CD4-positive, alpha-beta memory T cell (primary cell): ENCODE results near the gene EYS. TPM values are rescaled to one million over a fixed set of nuclear protein-coding genes. Genes with fewer than 3 reads are reported as not detected.

Experiments
- CTCF ChIA-PET: fragments of 350-600 bp; sonication (Branson Sonifier 250); formaldehyde crosslinking; loops from one replicate; lab custom pipeline; 2021; ENCODE audit warnings: inconsistent platforms; ENCODE audit not compliant: partially characterized antibody; lab: Charles Lee
- POLR2A ChIA-PET: fragments of 350-600 bp; sonication (Branson Sonifier 250); formaldehyde crosslinking; loops from one replicate; lab custom pipeline; 2021; ENCODE audit not compliant: partially characterized antibody; lab: Charles Lee
- DNase-seq, 5 donors: peaks; one replicate each; pipeline versions ENCODE4 v3.0.0 to v3.0.0-alpha.2; 2020 to 2022; ENCODE audit warnings: mixed read lengths in 1 of 5
- H3K27ac ChIP-seq: one replicate; pipeline ENCODE4 v1.7.0; 2013; ENCODE audit warnings: low read depth, low read length
- H3K27me3 ChIP-seq: 2 replicates; pipeline ENCODE4 v1.7.0; 2013; ENCODE audit warnings: mild to moderate bottlenecking, low read length, moderate library complexity; ENCODE audit not compliant: insufficient read depth
- H3K36me3 ChIP-seq: 2 replicates; pipeline ENCODE4 v1.7.0; 2013; ENCODE audit warnings: mild to moderate bottlenecking, low read length, moderate library complexity; ENCODE audit not compliant: insufficient read depth
- H3K4me1 ChIP-seq: 2 replicates; pipeline ENCODE4 v1.7.0; 2013; ENCODE audit warnings: mild to moderate bottlenecking, low read length, moderate library complexity; ENCODE audit not compliant: insufficient read depth
- H3K4me3 ChIP-seq, 2 donors: one replicate each; pipeline ENCODE4 v1.7.0; 2013; ENCODE audit warnings: low read length in 2 of 2, mild to moderate bottlenecking in 1 of 2
- H3K9me3 ChIP-seq, 2 donors: one replicate each; pipeline ENCODE4 v1.7.0; 2013; ENCODE audit warnings: low read length in 2 of 2, control low read depth in 1 of 2; ENCODE audit not compliant: control insufficient read depth in 1 of 2
- H3K27ac Mint-ChIP-seq, 7 donors: one replicate each; pipeline ENCODE4 v1.8.0; 2020 to 2021; ENCODE audit warnings: mixed read lengths in 7 of 7, mild to moderate bottlenecking in 6 of 7, inconsistent platforms in 3 of 7, moderate library complexity in 3 of 7
- H3K27me3 Mint-ChIP-seq, 2 donors: one replicate each; pipeline ENCODE4 v1.8.0; 2020 to 2021; ENCODE audit warnings: mixed read lengths in 2 of 2
- H3K36me3 Mint-ChIP-seq, 2 donors: one replicate each; pipeline ENCODE4 v1.8.0; 2020 to 2021; ENCODE audit warnings: mixed read lengths in 2 of 2, inconsistent platforms in 1 of 2, mild to moderate bottlenecking in 1 of 2
- H3K4me1 Mint-ChIP-seq, 4 donors: one replicate each; pipeline ENCODE4 v1.8.0; 2020 to 2021; ENCODE audit warnings: mixed read lengths in 4 of 4, mild to moderate bottlenecking in 1 of 4
- H3K4me3 Mint-ChIP-seq, 8 donors: one replicate each; pipeline ENCODE4 v1.8.0; 2020 to 2021; ENCODE audit warnings: mixed read lengths in 8 of 8, mild to moderate bottlenecking in 7 of 8, moderate library complexity in 6 of 8, inconsistent platforms in 3 of 8
- H3K9me3 Mint-ChIP-seq, 8 donors: one replicate each; pipeline ENCODE4 v1.8.0; 2020 to 2021; ENCODE audit warnings: mixed read lengths in 8 of 8, mild to moderate bottlenecking in 5 of 8, inconsistent platforms in 3 of 8, moderate library complexity in 1 of 8
- intact Hi-C: fragments of 100-400 bp; cut with micrococcal nuclease; formaldehyde crosslinking; loops from one replicate; pipeline ENCODE4 v1.15.1; 2023
- polyA plus RNA-seq, 2 donors: library from polyadenylated mRNA; unstranded; fragments of 300-500 nt; fragmentation: Illumina TruSeq; gene quantifications; one replicate each; pipeline ENCODE4 v1.2.3, GENCODE V29; 2021
- total RNA-seq, 2 experiments: library from RNA; stranded (reverse); gene quantifications; one replicate each; pipeline ENCODE4 v1.2.3, GENCODE V29; 2021

The EYS gene
- total and polyA plus RNA-seq, 4 experiments from 2014 or later: 0.17 to 0.20 TPM; not detected in 2

- no peak overlapping the region for H3K4me3 Mint-ChIP-seq
- POLR2A ChIA-PET: no interaction called here
- DNase-seq: no peak
- H3K27me3 Mint-ChIP-seq: peaks cover 1% of the 10 kb centered on the region in 2 donors
- no peaks in the 10 kb centered on the region for H3K36me3 Mint-ChIP-seq
- H3K36me3 ChIP-seq: no peaks in the 10 kb centered on the region
- CTCF ChIA-PET: no interaction called here
- no peaks in the 10 kb centered on the region for H3K9me3 ChIP-seq
- intact Hi-C loops: no loop called here
- no peaks in the 10 kb centered on the region for H3K4me1 ChIP-seq
- no peak overlapping the region for H3K27ac ChIP-seq
- no peaks in the 10 kb centered on the region for H3K4me1 Mint-ChIP-seq
- H3K27ac Mint-ChIP-seq: no peak overlapping the region
- H3K9me3 Mint-ChIP-seq: peaks cover 0 to 7% (median 5%) of the 10 kb centered on the region in 8 donors
- H3K27me3 ChIP-seq: no peaks in the 10 kb centered on the region
- H3K4me3 ChIP-seq: no peak overlapping the region
These were observed 1824.8 kb downstream of the EYS start for GRCh38 chr6:63882208-63882607.

GRCh38 chr6:63881791-63882190 lies 1825.2 kb downstream of the EYS start:
- intact Hi-C loops: no loop called here
- H3K4me3 Mint-ChIP-seq: no peak overlapping the region
- ChIA-PET POLR2A (no interaction called here), CTCF (no interaction called here)
- no peak overlapping the region for H3K27ac Mint-ChIP-seq
- H3K36me3 Mint-ChIP-seq: no peaks in the 10 kb centered on the region
- no peaks in the 10 kb centered on the region for H3K36me3 ChIP-seq
- DNase-seq: no peak
- no peak overlapping the region for H3K4me3 ChIP-seq
- H3K4me1 ChIP-seq: no peaks in the 10 kb centered on the region
- peaks cover 0 to 7% (median 4%) of the 10 kb centered on the region in 8 donors for H3K9me3 Mint-ChIP-seq
- H3K27ac ChIP-seq: no peak overlapping the region
- no peaks in the 10 kb centered on the region for H3K27me3 ChIP-seq
- peaks cover 1% of the 10 kb centered on the region in 2 donors for H3K27me3 Mint-ChIP-seq
- no peaks in the 10 kb centered on the region for H3K4me1 Mint-ChIP-seq
- H3K9me3 ChIP-seq: no peaks in the 10 kb centered on the region

GRCh38 chr6:63872233-63872632 lies 1834.8 kb downstream of the EYS start:
- Mint-ChIP-seq H3K4me3 (no peak overlapping the region), H3K27me3 (no peaks in the 10 kb centered on the region), H3K36me3 (no peaks in the 10 kb centered on the region), H3K9me3 (peaks cover 0 to 17% (median 3%) of the 10 kb centered on the region in 8 donors), H3K4me1 (no peaks in the 10 kb centered on the region), H3K27ac (no peak overlapping the region)
- Histone ChIP-seq H3K27me3 (no peaks in the 10 kb centered on the region), H3K27ac (no peak overlapping the region), H3K4me1 (no peaks in the 10 kb centered on the region), H3K9me3 (no peaks in the 10 kb centered on the region), H3K36me3 (no peaks in the 10 kb centered on the region), H3K4me3 (no peak overlapping the region)
- intact Hi-C loops: no loop called here
- no peak for DNase-seq
- ChIA-PET POLR2A (no interaction called here), CTCF (no interaction called here)

- Histone ChIP-seq H3K4me3 (no peak overlapping the region), H3K9me3 (no peaks in the 10 kb centered on the region), H3K27me3 (no peaks in the 10 kb centered on the region), H3K27ac (no peak overlapping the region), H3K36me3 (no peaks in the 10 kb centered on the region), H3K4me1 (no peaks in the 10 kb centered on the region)
- ChIA-PET CTCF (no interaction called here), POLR2A (no interaction called here)
- Mint-ChIP-seq H3K36me3 (no peaks in the 10 kb centered on the region), H3K4me1 (no peaks in the 10 kb centered on the region), H3K4me3 (no peak overlapping the region), H3K9me3 (peaks cover 0 to 3% (median 0%) of the 10 kb centered on the region in 8 donors), H3K27me3 (no peaks in the 10 kb centered on the region), H3K27ac (no peak overlapping the region)
- no peak for DNase-seq
- intact Hi-C loops: no loop called here
These were observed 1838.7 kb downstream of the EYS start for GRCh38 chr6:63868351-63868750.

GRCh38 chr6:63864671-63865318 lies 1842.2 kb downstream of the EYS start:
- ChIA-PET CTCF (no interaction called here), POLR2A (no interaction called here)
- no peaks in the 10 kb centered on the region for H3K9me3 Mint-ChIP-seq
- no peak overlapping the region for H3K4me3 Mint-ChIP-seq
- no peaks in the 10 kb centered on the region for H3K4me1 ChIP-seq
- H3K9me3 ChIP-seq: no peaks in the 10 kb centered on the region
- no peaks in the 10 kb centered on the region for H3K27me3 Mint-ChIP-seq
- H3K27ac ChIP-seq: no peak overlapping the region
- H3K4me3 ChIP-seq: no peak overlapping the region
- no peaks in the 10 kb centered on the region for H3K36me3 Mint-ChIP-seq
- no peaks in the 10 kb centered on the region for H3K27me3 ChIP-seq
- no peaks in the 10 kb centered on the region for H3K4me1 Mint-ChIP-seq
- no peak for DNase-seq
- no peaks in the 10 kb centered on the region for H3K36me3 ChIP-seq
- intact Hi-C loops: no loop called here
- H3K27ac Mint-ChIP-seq: no peak overlapping the region

- no peaks in the 10 kb centered on the region for H3K9me3 ChIP-seq
- H3K27ac ChIP-seq: no peak overlapping the region
- Mint-ChIP-seq H3K9me3 (no peaks in the 10 kb centered on the region), H3K27me3 (no peaks in the 10 kb centered on the region), H3K4me1 (no peaks in the 10 kb centered on the region), H3K4me3 (no peak overlapping the region), H3K27ac (no peak overlapping the region), H3K36me3 (no peaks in the 10 kb centered on the region)
- no peaks in the 10 kb centered on the region for H3K36me3 ChIP-seq
- H3K4me3 ChIP-seq: no peak overlapping the region
- no peaks in the 10 kb centered on the region for H3K27me3 ChIP-seq
- no peaks in the 10 kb centered on the region for H3K4me1 ChIP-seq
- POLR2A ChIA-PET: no interaction called here
- no peak for DNase-seq
- CTCF ChIA-PET: no interaction called here
- intact Hi-C loops: no loop called here
These were observed 1843.0 kb downstream of the EYS start for GRCh38 chr6:63864061-63864460.

GRCh38 chr6:63862486-63863198 lies 1844.4 kb downstream of the EYS start:
- CTCF ChIA-PET: no interaction called here
- Mint-ChIP-seq H3K27me3 (no peaks in the 10 kb centered on the region), H3K9me3 (no peaks in the 10 kb centered on the region), H3K27ac (no peak overlapping the region), H3K4me3 (no peak overlapping the region), H3K36me3 (no peaks in the 10 kb centered on the region), H3K4me1 (no peaks in the 10 kb centered on the region)
- POLR2A ChIA-PET: no interaction called here
- Histone ChIP-seq H3K27ac (no peak overlapping the region), H3K9me3 (no peaks in the 10 kb centered on the region), H3K36me3 (no peaks in the 10 kb centered on the region), H3K4me1 (no peaks in the 10 kb centered on the region), H3K27me3 (no peaks in the 10 kb centered on the region), H3K4me3 (no peak overlapping the region)
- intact Hi-C loops: no loop called here
- no peak for DNase-seq
